Stimulated activated CD8-positive, alpha-beta memory T cell treated with anti-CD3 and anti-CD28 coated beads, Interleukin-12 subunit alpha, Interleukin-12 subunit beta, amount 100 ng/mL, for 24 hours (primary cell): ENCODE results near the gene UNC5A.
A peak's percentile ranks its signal among the peaks of the same experiment; 100 is the strongest.

Experiments
- DNase-seq: peaks from one replicate; pipeline ENCODE4 v3.0.0-alpha.2; 2020; ENCODE audit errors: extremely low read depth

Gene UNC5A

GRCh38 chr5:176810081-176810597 is at the start of gene UNC5A:
TSS of gene UNC5A (plus strand) at chr5:176810559. CDS start at chr5:176810751, 192 bp downstream.
- DNase-seq: peak; percentile 19

- DNase-seq: no peak
These were observed 48.6 kb upstream of the UNC5A start for GRCh38 chr5:176761755-176762154.

- DNase-seq: no peak
These were observed 47.9 kb upstream of the UNC5A start for GRCh38 chr5:176762489-176762888.

GRCh38 chr5:176765687-176766086 is 44.7 kb upstream of the UNC5A start:
- no peak for DNase-seq

- DNase-seq: no peak
These were observed 42.0 kb upstream of the UNC5A start for GRCh38 chr5:176768174-176768970.

GRCh38 chr5:176769911-176770310 is 40.4 kb upstream of the UNC5A start:
- DNase-seq: no peak

GRCh38 chr5:176770431-176770830 is 39.9 kb upstream of the UNC5A start:
- no peak for DNase-seq

GRCh38 chr5:176771102-176771845 is 39.1 kb upstream of the UNC5A start:
- DNase-seq: no peak

GRCh38 chr5:176772271-176773210 is 37.8 kb upstream of the UNC5A start:
- DNase-seq: no peak

- DNase-seq: no peak
These were observed 36.8 kb upstream of the UNC5A start for GRCh38 chr5:176773408-176774035.

- no peak for DNase-seq
These were observed 35.9 kb upstream of the UNC5A start for GRCh38 chr5:176774216-176775171.

- DNase-seq: no peak
These were observed 35.0 kb upstream of the UNC5A start for GRCh38 chr5:176775409-176775808.

- no peak for DNase-seq
These were observed 34.1 kb upstream of the UNC5A start for GRCh38 chr5:176776141-176776865.

- DNase-seq: no peak
These were observed 33.4 kb upstream of the UNC5A start for GRCh38 chr5:176776916-176777315.

GRCh38 chr5:176778921-176779465 is 31.4 kb upstream of the UNC5A start:
- no peak for DNase-seq

GRCh38 chr5:176779537-176779936 is 30.8 kb upstream of the UNC5A start:
- no peak for DNase-seq

GRCh38 chr5:176780176-176781053 is 29.9 kb upstream of the UNC5A start:
- no peak for DNase-seq

GRCh38 chr5:176781054-176781375 is 29.3 kb upstream of the UNC5A start:
- DNase-seq: no peak
